SU-DHL-6 (cell line): ENCODE results near the gene RGL1.

Source experiments
- H2AFZ ChIP-seq: fragments of 200-600 bp; sonication (generic); 2 replicates; pipeline ENCODE4 v1.6.1; 2014; ENCODE audit warnings: low read depth, mild to moderate bottlenecking, moderate library complexity, mixed read lengths, antibody characterized with exemption, low read length; ENCODE audit not compliant: severe bottlenecking
- H3F3A ChIP-seq: fragments of 200-600 bp; shearing (Covaris generic); 2 replicates; pipeline ENCODE4 v1.6.0; 2016; ENCODE audit warnings: antibody characterized with exemption, mild to moderate bottlenecking; ENCODE audit not compliant: insufficient read depth
- H3K27ac ChIP-seq: fragments of 200-600 bp; sonication (generic); 2 replicates; pipeline ENCODE4 v1.5.1; 2016; ENCODE audit warnings: low read depth, mild to moderate bottlenecking, low read length, moderate library complexity, mixed read lengths
- H3K27me3 ChIP-seq: fragments of 200-600 bp; sonication (generic), shearing (Covaris generic); 2 replicates; pipeline ENCODE4 v1.6.0; 2014; ENCODE audit warnings: mild to moderate bottlenecking, low read length
- H3K36me3 ChIP-seq: fragments of 200-600 bp; sonication (generic); 2 replicates; pipeline ENCODE4 v1.6.1; 2014; ENCODE audit warnings: mild to moderate bottlenecking, low read length, mixed read lengths
- H3K4me2 ChIP-seq: fragments of 300-600, 200-600 bp; shearing (Covaris generic), sonication (generic); 2 replicates; pipeline ENCODE4 v1.6.0; 2014; ENCODE audit warnings: low read length, low read depth, mild to moderate bottlenecking; ENCODE audit not compliant: poor library complexity, severe bottlenecking
- H3K4me3 ChIP-seq: fragments of 200-600 bp; sonication (generic); 2 replicates; pipeline ENCODE4 v1.5.1; 2014; ENCODE audit warnings: antibody characterized with exemption, low read length, mild to moderate bottlenecking, mixed read lengths; ENCODE audit not compliant: insufficient read depth, poor library complexity, severe bottlenecking
- H3K79me2 ChIP-seq: fragments of 200-600 bp; sonication (generic); 2 replicates; pipeline ENCODE4 v1.6.1; 2014; ENCODE audit warnings: mild to moderate bottlenecking, low read length, moderate library complexity; ENCODE audit not compliant: insufficient read depth
- H3K9ac ChIP-seq: fragments of 200-600 bp; sonication (generic); 2 replicates; pipeline ENCODE4 v1.7.0; 2014; ENCODE audit warnings: mild to moderate bottlenecking, low read length
- H3K9me2 ChIP-seq: fragments of 200-600 bp; sonication (generic); replicated peaks from 2 replicates; pipeline ENCODE4 v1.6.1; 2014; ENCODE audit warnings: low read length; ENCODE audit not compliant: insufficient read depth
- H3K9me3 ChIP-seq: fragments of 200-600 bp; sonication (generic); 2 replicates; pipeline ENCODE4 v1.6.1; 2014; ENCODE audit warnings: low read length, mixed read lengths; ENCODE audit not compliant: insufficient read depth
- H4K20me1 ChIP-seq: fragments of 200-600 bp; sonication (generic); 2 replicates; pipeline ENCODE4 v1.6.1; 2014; ENCODE audit warnings: low read depth, mild to moderate bottlenecking, antibody characterized with exemption, low read length, moderate library complexity, mixed read lengths
- CTCF ChIP-seq: fragments of 200-600 bp; sonication (generic); IDR thresholded peaks from one replicate; pipeline ENCODE4 v1.5.1; 2017; ENCODE audit warnings: antibody characterized with exemption, mild to moderate bottlenecking, low read length, moderate library complexity; ENCODE audit not compliant: insufficient read depth, poor library complexity, severe bottlenecking
- EZH2phosphoT487 ChIP-seq: fragments of 200-600 bp; sonication (generic), shearing (Covaris generic); conservative IDR thresholded peaks from 2 replicates; pipeline ENCODE4 v1.6.1; 2018; ENCODE audit warnings: mild to moderate bottlenecking, antibody characterized with exemption, low read length, moderate library complexity, mixed read lengths

Gene RGL1

GRCh38 chr1:183934314-183934713 is 129.4 kb downstream of the RGL1 start:
- no peaks in the 10 kb centered on the region for H3K36me3 ChIP-seq
- no peak overlapping the region for H3K4me2 ChIP-seq
- H3K79me2 ChIP-seq: no peaks in the 10 kb centered on the region
- no peaks in the 10 kb centered on the region for H4K20me1 ChIP-seq
- no peak overlapping the region for H3K4me3 ChIP-seq
- no peaks in the 10 kb centered on the region for H3K9me2 ChIP-seq
- TF ChIP-seq CTCF (no peak), EZH2phosphoT487 (no peak)
- no peaks in the 10 kb centered on the region for H3K9me3 ChIP-seq
- no peak overlapping the region for H3K9ac ChIP-seq
- no peaks in the 10 kb centered on the region for H3F3A ChIP-seq
- H2AFZ ChIP-seq: no peak overlapping the region
- H3K27ac ChIP-seq: no peak overlapping the region
- no peaks in the 10 kb centered on the region for H3K27me3 ChIP-seq

DNA sequence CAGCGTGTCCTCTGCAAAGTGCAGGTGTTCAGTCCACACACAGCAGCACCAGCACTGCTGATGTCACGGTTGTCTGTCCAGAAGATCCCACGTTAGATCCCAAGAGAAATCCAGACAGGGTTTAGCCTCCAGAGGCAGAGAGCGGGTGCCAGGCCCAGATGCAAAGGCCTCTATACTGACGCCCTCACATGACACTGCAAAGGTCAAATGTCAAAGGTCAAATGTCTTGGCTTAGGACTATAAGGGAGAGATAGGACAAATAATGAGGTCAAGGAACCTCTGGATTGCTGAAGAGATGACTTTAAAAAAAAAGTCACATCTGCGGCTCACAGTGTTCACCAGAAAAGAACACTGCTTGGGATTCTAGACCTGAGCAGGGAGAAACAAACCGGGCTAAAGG is 131.1 kb downstream of the RGL1 start:
- no peak for TF ChIP-seq CTCF
- TF ChIP-seq EZH2phosphoT487: no peak

DNA sequence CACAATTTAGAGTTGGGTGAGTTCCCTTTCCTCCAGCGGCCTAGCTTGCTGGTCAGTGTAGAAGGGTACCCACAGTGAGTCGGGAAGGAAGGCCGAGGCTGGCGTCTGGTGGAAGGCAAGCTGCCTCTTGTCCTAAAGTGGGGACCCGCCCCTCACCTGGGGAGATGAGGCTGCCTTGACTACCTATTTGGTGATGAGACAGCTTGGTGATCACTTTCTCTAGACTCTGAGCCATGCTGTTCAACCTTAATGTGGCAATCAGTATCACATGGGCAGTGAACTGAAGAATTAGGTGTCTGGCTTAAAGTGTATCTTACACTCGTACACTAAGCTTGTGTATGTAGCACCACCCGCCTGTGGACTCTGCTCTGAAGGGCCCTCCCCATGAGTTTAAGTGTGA is 131.9 kb downstream of the RGL1 start:
- Histone ChIP-seq H3F3A (no peaks in the 10 kb centered on the region), H3K4me2 (no peak overlapping the region), H4K20me1 (no peaks in the 10 kb centered on the region), H3K79me2 (no peaks in the 10 kb centered on the region), H2AFZ (no peak overlapping the region), H3K27ac (no peak overlapping the region), H3K9ac (no peak overlapping the region), H3K4me3 (no peak overlapping the region), H3K27me3 (no peaks in the 10 kb centered on the region), H3K9me2 (no peaks in the 10 kb centered on the region), H3K9me3 (no peaks in the 10 kb centered on the region), H3K36me3 (no peaks in the 10 kb centered on the region)
- no peak for TF ChIP-seq EZH2phosphoT487
- TF ChIP-seq CTCF: no peak

More for the DNA sequence above, 131.1 kb downstream of the RGL1 start:
- Histone ChIP-seq H3K79me2 (no peaks in the 10 kb centered on the region), H3K4me3 (no peak overlapping the region), H3K9ac (no peak overlapping the region), H3K36me3 (no peaks in the 10 kb centered on the region), H3K27ac (no peak overlapping the region), H3K27me3 (no peaks in the 10 kb centered on the region), H3K9me2 (no peaks in the 10 kb centered on the region), H3K9me3 (no peaks in the 10 kb centered on the region), H4K20me1 (no peaks in the 10 kb centered on the region), H3K4me2 (no peak overlapping the region), H3F3A (no peaks in the 10 kb centered on the region), H2AFZ (no peak overlapping the region)

DNA sequence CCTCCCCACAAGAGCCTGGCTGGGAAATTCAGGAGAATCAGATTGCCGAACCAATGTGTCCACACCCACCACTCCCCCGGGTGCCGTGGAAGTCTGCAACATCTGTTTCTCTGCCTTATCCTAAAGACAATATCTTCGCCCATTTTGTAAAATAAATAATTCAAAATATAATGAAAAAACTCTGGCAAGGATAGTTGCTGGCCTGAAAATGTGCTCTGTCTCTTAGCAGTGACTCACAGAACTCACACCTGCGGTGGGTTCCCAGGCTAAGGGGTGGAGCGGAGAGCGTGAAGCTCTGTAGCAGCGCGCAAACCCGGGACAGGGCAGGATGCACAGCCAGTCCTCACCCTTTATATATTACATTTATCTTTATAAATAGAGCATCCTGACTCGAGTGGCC is 132.7 kb downstream of the RGL1 start:
- no peak overlapping the region for H3K4me2 ChIP-seq
- H3K9ac ChIP-seq: no peak overlapping the region
- no peak overlapping the region for H3K4me3 ChIP-seq
- H4K20me1 ChIP-seq: no peaks in the 10 kb centered on the region
- no peaks in the 10 kb centered on the region for H3K36me3 ChIP-seq
- H2AFZ ChIP-seq: no peak overlapping the region
- H3K9me3 ChIP-seq: no peaks in the 10 kb centered on the region
- H3K9me2 ChIP-seq: no peaks in the 10 kb centered on the region
- no peaks in the 10 kb centered on the region for H3K27me3 ChIP-seq
- H3F3A ChIP-seq: no peaks in the 10 kb centered on the region
- no peak for TF ChIP-seq EZH2phosphoT487
- no peak for TF ChIP-seq CTCF
- H3K79me2 ChIP-seq: no peaks in the 10 kb centered on the region
- H3K27ac ChIP-seq: no peak overlapping the region
